D721Med (cell line): ENCODE results near the gene B4GALNT1.
A peak's percentile ranks its signal among the peaks of the same experiment; 100 is the strongest.
"Not testable (repeated sequence)": the region's sequence is repeated elsewhere in the genome, so short reads cannot be mapped to it uniquely, and the experiment has no call there.

Source experiments
- DNase-seq: peaks from one replicate; pipeline ENCODE4 v3.0.0; 2011; ENCODE audit warnings: low spot score; ENCODE audit not compliant: insufficient read length
- FAIRE-seq: peaks from 2 replicates; lab custom pipeline; 2011; peaks lifted over from hg19 to GRCh38; lab: Jason Lieb, UNC
- TF ChIP-seq, protein P1 (sequence below): IDR thresholded peaks from 2 replicates; pipeline ENCODE4 v1.5.1; 2012; ENCODE audit warnings: mild to moderate bottlenecking, control low read depth; ENCODE audit not compliant: insufficient read depth; ENCODE audit errors: missing control alignments

Gene B4GALNT1

DNA sequence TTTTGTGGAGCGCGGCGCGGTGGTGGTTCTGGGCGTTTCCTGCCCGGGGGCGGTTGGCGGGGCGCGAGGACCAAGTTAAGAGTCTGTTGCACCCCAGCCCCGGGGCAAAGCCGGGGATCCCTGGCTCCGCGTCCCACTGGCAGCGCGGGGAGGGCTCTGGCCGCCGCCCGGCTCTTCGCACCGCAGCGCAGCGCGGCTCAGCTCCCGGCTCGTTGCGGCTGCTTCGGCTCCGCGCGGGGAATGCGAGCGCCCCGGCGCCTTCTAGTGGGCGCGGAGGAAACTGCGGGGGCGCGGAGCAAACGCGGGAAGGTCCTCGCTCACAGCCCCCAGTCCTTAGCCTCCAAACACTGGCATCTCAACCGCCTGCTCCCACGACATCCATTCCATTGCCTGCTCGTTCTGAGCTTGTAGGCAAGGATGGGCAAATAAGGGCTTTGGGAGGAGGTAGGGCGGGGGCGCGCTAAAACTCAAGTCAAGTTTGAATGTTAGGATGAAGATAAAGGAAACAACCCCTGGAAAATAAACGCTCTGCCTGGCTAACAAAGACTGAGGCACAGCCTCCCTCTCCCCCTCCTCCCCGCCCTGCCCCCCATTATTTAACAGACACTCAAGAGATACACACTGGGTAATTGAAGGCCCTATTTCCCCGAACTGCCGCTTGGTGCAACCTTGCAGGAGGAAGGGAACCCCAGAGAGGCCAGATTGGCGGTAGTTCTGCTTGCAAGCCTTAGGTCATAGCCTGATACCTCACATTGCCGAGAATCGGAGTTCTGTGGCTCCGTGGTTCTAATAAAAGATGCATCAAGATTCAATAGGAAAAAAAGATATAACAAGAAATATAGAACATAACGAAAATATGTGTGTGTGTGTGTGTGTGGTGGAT, at the start of gene B4GALNT1:
Gene B4GALNT1 (minus strand): TSS at position 244 of the 883 bp plus-strand sequence. CDS start 1,069 bp downstream, outside the sequence.
- DNase-seq (no peak), FAIRE-seq (no peak)
- TF ChIP-seq, protein P1, sequence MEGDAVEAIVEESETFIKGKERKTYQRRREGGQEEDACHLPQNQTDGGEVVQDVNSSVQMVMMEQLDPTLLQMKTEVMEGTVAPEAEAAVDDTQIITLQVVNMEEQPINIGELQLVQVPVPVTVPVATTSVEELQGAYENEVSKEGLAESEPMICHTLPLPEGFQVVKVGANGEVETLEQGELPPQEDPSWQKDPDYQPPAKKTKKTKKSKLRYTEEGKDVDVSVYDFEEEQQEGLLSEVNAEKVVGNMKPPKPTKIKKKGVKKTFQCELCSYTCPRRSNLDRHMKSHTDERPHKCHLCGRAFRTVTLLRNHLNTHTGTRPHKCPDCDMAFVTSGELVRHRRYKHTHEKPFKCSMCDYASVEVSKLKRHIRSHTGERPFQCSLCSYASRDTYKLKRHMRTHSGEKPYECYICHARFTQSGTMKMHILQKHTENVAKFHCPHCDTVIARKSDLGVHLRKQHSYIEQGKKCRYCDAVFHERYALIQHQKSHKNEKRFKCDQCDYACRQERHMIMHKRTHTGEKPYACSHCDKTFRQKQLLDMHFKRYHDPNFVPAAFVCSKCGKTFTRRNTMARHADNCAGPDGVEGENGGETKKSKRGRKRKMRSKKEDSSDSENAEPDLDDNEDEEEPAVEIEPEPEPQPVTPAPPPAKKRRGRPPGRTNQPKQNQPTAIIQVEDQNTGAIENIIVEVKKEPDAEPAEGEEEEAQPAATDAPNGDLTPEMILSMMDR, result peak; percentile 68

DNA sequence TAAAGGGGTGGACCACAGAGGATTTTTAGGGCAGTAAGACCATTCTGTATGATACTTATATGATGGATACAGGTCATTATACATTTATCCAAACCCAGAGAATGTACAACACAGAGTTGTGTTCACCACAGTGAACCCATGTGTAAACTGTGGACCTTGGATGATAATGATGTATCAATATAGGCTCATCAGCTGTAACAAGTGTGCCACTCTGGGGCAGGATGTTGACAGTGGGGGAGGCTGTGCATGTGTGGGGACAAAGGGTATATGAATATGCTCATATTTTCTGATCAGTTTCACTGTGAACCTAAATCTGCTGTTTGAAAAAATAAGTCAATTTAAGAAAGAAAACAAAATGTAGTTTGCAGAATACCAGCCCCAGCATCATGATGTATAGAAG, 46.7 kb upstream of the B4GALNT1 start:
- FAIRE-seq, result no peak
- DNase-seq, result no peak
- TF ChIP-seq, protein P1, result no peak

DNA sequence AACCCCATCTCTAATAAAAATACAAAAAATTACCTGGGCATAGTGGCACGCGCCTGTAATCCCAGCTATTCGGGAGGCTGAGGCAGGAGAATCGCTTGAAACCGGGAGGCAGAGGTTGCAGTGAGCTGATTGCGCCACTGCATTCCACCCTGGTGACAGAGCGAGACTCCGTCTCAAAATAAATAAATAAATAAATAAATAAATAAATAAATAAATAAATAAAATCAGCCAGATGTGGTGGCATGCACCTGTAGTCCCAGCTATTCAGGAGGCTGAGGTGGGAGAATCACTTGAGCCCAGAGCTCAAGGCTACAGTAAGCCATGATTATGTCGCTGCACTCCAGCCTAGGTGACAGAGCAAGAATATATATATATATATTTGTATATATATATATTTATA, 44.9 kb upstream of the B4GALNT1 start:
- FAIRE-seq, DNase-seq: not testable (repeated sequence)

DNA sequence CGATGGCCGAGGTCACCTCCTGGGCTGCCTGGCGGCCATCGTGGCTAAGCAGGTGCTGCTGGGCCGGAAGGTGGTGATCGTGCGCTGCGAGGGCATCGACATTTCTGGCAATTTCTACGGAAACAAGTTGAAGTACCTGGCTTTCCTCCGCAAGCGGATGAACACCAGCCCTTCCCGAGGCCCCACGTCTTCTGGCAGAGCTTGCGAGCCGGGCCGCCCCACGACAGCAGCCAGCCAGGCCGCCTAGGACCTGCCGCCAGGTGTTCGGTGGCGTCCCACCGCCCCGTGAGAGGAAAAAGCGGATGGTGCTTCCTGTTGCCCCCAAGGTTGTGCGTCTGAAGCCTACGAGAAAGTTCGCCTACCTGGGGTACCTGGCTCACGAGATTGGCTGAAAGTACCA, 41.7 kb upstream of the B4GALNT1 start:
- FAIRE-seq (no peak), DNase-seq (no peak)
- TF ChIP-seq, protein P1, result no peak

DNA sequence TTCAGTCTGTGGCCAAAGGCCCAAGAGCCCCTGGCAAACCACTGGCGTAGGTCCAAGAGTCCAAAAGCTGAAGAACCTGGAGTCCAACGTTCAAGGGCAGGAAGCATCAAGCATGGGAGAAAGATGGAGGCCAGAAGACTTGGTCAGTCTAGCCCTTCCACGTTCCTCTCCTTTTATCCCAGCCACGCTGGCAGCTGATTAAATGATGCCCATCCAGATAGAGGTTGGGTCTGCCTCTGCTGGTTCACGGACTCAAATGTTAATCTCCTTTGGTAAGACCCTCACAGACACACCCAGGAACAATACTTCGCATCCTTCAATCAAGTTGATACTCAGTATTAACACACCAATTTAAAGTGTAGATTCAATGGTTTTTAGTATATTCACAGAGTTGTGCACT, 39.8 kb upstream of the B4GALNT1 start:
- TF ChIP-seq, protein P1, result no peak
- FAIRE-seq (no peak), DNase-seq (no peak)

DNA sequence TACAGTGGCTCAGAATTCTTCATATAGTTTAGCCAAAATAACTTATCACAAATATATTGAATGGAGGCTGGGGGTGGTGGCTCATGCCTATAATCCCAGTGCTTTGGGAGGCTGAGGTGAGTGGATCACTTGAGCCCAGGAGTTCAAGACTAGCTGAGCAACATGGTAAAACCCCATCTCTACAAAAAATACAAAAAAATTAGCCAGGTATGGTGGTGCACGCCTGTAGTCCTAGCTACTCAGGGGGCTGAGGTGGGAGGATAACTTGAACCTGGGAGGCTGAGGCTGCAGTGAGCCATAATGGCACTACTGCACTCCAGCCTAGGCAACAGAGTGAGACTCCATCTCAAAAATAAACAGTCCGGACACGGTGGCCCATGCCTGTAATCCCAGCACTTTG, 38.8 kb upstream of the B4GALNT1 start:
- not testable (repeated sequence) for FAIRE-seq, DNase-seq

DNA sequence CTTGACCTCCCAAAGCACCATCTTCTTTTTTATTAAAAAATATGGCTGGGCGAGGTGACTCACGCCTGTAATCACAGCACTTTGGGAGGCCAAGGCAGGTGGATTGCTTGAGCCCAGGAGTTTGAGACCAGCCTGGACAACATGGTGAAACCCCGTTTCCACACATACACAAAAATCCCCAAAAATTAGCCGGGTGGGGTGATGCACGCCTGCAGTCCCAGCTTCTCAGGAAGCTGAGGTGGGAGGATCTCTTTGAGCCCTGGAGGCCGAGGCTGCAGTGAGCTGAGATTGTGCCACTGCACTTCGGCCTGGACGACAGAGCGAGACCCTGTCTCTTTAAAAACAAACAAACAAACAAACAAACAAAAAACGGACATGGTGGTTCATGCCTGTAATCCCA, 36.7 kb upstream of the B4GALNT1 start:
- not testable (repeated sequence) for FAIRE-seq, DNase-seq

DNA sequence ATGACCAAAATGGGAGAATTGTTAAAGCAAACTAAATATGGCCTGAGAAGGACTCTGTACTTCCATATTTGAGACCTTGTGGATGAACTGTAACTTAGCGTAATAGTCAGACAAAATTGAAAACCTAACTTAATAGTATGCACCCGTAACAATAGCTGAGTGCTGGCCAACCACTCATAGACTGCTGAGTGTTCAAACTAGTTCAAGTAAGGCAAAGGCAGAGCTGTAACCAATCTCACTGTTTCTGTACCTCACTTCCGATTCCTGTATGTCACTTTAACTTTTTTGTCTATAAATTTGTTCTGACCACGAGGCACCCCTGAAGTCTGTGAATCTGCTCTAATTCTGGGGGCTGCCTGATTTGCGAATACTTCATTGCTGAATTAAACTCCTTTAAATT, 33.9 kb upstream of the B4GALNT1 start:
- FAIRE-seq, result no peak
- TF ChIP-seq, protein P1, result no peak
- DNase-seq, result no peak

DNA sequence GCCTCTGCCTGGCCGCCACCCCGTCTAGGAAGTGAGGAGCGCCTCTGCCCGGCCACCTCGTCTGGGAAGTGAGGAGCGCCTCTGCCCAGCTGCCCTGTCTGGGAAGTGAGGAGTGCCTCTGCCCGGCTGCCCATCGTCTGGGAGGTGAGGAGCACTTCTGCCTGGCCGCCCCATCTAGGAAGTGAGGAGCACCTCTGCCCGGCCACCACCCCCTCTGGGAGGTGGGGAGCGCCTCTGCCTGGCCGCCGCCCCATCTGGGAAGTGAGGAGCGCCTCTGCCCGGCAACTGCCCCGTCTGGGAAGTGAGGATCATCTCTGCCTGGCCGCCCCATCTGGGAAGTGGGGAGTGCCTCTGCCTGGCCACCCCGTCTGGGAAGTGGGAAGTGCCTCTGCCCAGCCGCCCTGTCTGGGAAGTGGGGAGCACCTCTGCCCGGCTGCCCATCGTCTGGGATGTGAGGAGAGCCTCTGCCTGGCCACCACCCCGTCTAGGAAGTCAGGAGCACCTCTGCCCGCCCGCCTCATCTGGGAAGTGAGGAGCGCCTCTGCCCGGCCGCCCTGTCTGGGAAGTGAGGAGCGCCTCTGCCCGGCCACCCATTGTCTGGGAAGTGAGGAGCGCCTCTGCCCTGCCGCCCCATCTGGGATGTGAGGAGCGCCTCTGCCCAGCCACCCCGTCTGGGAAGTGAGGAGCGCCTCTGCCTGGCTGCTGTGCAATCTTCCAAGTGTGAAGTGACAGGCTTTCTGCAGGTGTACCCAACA, 32.2 kb upstream of the B4GALNT1 start:
- FAIRE-seq, DNase-seq: not testable (repeated sequence)
